ENCODE data around the gene ADCYAP1R1.

GRCh38 chr7:31095286-31096197 lies 43.4 kb downstream of the ADCYAP1R1 start:
- no peak for TF ChIP-seq NFRKB (IDR thresholded peaks at IDR 0.05)
- no peak for TF ChIP-seq FOXM1 (IDR thresholded peaks at IDR 0.05; ENCODE audit: borderline replicate concordance)
- no peak for TF ChIP-seq SUZ12 (IDR thresholded peaks at IDR 0.05)
- no peak for TF ChIP-seq ZNF384 (IDR thresholded peaks at IDR 0.05)
- TF ChIP-seq HDGF (IDR thresholded peaks at IDR 0.05; ENCODE audit: borderline replicate concordance), result no peak
- no peak for TF ChIP-seq FOXK2 (IDR thresholded peaks at IDR 0.05)
- TF ChIP-seq BHLHE40 (IDR thresholded peaks at IDR 0.05; ENCODE audit: borderline replicate concordance), result no peak
